SKM-1 treated with dmso at 0.1 percent for 144 hours (cell line): ENCODE data around the gene COLGALT1.
"Not testable (repeated sequence)": the region's sequence is repeated elsewhere in the genome, so short reads cannot be mapped to it uniquely, and the experiment has no call there.

Experiments used
- DNase-seq: peaks from one replicate; lab custom pipeline; 2025; ENCODE audit not compliant: unreplicated experiment; lab: John Stamatoyannopoulos, UW

The COLGALT1 gene

GRCh38 chr19:17590866-17591265, 35.4 kb downstream of the COLGALT1 start:
- DNase-seq: no peak

DNA sequence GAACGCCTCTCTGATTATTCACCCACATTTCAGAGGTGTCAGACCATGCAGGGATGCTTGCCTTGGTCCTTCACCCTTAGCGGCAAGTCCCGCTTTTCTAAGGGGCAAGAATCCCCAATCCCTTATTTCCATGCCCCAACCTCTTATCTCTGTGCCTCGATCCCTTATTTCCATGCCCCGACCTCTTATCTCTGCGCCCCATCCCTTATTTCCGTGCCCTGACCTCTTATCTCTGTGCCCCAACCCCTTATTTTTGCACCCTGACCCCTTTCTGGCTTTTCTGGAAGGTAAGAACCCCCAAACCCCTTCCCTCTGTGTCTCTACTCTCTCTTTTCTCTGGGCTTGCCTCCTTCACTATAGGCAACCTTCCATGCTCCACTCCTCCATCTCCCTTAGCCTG, 38.8 kb downstream of the COLGALT1 start:
- not testable (repeated sequence) for DNase-seq

GRCh38 chr19:17598063-17598462, 42.6 kb downstream of the COLGALT1 start:
- DNase-seq: not testable (repeated sequence)

DNA sequence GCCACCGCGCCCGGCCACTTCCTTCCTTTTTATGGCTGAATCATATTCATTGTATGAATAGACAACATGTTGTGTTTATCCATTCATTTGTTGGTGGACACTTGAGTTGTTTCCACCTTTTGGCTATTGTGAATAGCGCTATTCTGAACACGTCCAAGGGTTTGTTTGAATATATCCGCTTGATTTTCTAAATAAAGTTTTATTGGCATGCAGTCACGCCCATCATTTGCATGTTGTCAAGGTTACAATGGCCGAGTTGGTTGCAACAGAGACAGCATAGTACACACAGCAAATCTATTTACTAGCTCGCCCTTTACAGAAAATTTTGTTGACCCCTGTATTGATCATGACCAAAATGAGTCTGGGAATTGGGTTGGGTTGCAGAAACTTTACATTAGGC, 43.5 kb downstream of the COLGALT1 start:
- no peak for DNase-seq

- no peak for DNase-seq
Observed at GRCh38 chr19:17599780-17600179, 44.3 kb downstream of the COLGALT1 start.

DNA sequence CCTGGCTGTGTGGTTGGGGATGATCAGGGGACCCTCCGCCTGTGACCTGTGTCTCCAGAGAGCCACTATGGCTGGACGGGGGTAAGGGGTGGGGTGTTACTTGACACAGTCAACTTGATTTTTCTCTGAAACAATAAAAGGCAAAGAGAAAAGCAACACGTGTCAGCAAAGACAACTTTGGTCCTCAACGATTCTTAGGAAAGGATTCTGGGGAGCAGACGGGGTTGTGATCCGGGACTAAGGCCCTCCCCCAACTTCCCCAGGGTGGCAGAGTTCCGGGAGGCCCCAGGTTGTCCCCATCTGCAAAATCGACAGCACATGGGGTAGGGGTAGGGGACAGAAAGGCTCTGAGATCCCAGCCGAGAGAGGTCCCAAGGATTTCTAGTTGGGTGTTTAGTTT, 46.2 kb downstream of the COLGALT1 start:
- no peak for DNase-seq

DNA sequence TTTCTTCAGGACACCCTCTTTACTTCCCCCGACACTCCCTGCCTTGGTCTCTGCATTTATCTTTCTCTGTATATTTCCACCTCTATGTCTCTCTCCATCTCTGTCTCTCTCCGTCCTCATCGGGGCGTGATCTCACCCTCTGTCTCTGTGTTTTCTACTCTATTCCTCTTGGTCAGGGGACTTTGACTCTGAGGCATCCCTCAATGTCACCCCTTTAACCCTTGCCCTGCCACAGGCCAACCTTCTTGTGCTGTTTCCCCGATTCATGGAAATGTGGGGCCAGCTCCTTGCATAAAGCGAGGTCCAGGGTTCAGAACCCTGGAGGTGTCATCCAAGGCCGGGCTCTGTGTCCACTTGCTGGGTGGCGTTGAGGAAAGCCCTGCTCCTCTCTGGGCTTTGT, 46.8 kb downstream of the COLGALT1 start:
- DNase-seq: no peak

DNA sequence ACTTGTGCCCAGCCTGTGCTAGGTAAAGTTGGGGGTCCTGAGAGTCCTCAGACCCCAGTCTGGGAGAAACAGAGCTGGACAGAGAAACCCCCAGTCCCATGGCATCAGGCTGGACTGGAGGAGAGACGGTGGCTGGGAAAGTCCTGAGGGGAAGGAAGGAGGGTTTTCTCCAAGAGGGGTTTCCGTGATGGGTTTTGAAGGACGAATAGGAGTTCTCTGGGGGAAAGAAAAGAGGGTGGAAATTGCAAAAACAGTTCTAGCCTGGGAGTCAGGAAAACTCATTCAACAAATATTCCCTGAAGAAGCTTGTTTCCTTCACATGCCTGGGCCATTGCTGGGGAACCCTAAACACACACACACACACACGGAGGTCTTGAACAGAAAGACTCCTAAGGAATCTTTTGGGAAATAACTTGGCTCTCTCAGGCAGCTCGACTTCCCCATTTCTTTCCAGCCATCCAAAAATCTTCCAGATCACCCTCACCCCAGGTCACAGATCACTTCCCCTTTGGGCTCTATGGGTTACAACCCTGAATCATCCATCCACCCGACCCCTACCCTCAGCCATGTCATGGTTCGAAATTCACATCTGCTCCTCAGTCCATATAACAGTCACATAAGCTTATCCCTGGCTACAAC, 47.5 kb downstream of the COLGALT1 start:
- DNase-seq: no peak

DNA sequence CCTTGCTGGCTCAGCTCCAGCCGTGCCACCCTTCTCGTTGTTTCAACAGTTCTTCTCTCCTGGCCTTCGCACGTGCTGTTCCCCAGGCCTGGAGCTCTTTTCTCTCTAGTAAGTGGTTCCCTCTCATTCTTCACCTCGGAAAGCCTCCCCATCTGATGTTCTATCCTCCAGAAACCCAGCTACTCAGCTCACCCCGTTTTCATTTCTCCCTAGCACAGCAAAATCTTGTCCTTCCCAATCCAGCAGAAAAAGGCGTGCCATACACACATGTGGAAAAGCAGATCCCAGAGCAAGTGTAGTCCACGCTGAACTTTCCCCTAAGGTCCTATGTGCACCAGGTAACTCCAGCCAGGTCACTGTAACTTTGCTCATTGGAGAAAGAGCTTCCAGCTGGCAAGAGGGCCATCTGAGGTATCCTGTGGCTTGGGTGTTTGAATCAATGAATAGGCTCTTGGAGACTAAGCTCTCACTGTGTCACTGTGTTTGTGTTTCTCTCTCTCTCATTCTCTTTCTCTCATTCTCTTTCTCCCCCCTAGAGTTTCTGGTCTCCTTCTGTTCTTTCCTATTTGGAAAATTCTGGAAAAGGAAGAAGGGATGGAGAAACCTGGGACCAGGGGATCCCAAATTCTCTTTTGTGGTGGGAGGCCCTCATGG, 49.0 kb downstream of the COLGALT1 start:
- DNase-seq: no peak

DNA sequence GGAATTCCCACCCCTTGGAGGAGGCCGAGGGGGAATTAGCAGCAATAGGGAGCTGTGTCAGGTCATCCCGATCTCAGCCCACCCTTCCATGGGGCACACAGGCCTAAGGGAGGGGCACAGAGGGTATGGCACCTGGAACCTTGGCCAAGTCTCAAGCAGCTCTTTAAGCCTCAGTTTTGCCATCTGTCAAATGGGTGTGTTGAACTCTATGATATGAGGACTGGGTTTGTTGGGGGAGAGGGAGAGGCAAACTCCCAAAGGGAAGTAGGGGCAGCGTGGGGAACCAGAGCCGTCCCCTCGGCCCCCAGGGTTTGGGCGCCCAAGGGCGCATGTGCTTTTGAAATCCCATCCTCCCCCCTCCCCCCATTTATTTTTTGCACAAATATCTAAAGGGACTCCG, 49.7 kb downstream of the COLGALT1 start:
- no peak for DNase-seq

DNA sequence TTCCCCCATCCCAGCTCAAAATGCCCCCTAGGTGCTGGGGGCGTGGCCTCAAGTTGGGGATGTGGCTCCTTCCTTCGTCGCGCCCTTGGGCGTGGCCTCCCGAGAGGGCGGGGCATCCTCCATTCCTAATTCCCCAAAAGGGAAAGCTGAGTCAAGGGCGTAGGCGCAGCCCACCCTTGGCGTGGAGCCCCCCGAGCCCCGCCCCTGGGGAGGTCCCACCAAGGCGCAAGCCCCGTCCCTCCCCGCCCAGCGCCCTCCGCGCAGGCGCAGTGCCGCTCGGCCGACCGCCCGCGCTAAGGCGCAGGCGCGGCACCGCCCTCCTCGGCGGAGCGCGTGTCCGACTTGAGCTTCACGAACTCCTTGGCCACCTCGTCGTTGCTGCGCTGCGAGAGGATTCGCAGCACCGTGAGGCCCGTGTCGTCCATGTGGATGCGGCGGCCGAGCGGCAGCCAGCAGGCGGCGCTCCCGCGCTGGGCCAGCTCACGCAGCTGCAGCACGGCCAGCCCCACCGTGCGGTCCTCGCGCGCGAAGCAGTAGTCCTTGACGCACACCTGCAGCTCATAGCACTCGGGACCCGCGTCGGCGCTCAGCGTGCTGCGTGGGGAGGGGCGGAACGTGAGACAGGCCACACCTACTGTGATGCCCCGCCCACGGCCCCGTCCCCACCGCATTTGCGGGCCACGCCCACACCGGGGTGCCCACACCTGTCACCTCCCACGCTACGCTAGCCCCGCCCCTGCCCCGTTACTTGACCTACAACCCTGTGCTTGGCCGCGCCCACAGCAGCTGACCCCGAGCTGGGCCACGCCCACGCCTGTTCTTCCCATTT, 50.5 kb downstream of the COLGALT1 start:
- DNase-seq: peak; percentile 89

DNA sequence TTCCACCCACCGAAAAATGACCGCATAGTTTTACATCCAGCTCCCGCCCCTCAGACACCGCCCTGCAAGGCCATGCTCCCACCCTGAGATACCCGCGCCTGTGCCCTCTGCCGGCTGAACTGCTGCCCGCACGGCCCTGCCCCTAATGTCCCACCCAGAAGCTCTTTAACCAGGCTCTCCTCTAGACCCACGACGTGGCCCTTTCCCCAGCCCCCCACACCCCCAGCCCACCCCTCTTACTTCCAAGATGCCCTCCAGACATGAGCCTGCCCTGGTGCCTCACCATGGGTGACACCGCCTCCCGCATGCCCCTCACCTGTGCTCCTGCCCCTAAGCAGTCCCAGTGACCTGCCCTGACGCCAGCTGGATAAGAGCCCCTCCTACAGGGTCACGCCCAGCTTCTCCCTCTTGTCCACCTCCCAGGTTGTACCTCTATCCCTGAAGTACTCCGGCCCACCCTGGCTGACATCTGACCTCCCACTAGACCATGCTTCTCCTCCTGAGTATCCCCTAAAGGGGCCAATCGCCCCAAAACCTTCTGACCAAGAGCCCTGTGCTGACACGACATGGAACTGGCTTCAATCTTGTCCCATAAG, 51.2 kb downstream of the COLGALT1 start:
- DNase-seq: no peak

GRCh38 chr19:17607936-17608335, 52.5 kb downstream of the COLGALT1 start:
- no peak for DNase-seq

DNA sequence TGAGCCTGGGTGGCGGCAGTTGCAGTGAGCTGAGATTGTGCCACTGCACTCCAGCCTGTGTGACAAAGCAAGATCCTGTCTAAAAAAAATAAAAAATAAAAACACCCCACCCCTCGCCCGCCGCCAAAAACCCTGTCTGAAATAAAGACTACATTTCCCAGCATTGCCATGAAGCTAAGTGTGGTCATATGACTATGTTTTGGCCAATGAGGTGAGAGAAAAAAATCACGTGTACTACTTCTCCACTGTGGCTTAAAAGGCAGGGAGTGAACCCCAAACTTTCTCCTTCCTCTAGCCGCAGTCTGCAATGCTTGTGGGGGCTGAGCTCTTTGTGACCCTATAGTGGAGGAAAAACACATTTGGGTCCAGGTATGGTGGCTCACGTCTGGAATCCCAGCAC, 54.9 kb downstream of the COLGALT1 start:
- peak; percentile 55 for DNase-seq

- no peak for DNase-seq
Observed at GRCh38 chr19:17611462-17612244, 56.2 kb downstream of the COLGALT1 start.

- no peak for DNase-seq
Observed at GRCh38 chr19:17614476-17614875, 59.0 kb downstream of the COLGALT1 start.

DNA sequence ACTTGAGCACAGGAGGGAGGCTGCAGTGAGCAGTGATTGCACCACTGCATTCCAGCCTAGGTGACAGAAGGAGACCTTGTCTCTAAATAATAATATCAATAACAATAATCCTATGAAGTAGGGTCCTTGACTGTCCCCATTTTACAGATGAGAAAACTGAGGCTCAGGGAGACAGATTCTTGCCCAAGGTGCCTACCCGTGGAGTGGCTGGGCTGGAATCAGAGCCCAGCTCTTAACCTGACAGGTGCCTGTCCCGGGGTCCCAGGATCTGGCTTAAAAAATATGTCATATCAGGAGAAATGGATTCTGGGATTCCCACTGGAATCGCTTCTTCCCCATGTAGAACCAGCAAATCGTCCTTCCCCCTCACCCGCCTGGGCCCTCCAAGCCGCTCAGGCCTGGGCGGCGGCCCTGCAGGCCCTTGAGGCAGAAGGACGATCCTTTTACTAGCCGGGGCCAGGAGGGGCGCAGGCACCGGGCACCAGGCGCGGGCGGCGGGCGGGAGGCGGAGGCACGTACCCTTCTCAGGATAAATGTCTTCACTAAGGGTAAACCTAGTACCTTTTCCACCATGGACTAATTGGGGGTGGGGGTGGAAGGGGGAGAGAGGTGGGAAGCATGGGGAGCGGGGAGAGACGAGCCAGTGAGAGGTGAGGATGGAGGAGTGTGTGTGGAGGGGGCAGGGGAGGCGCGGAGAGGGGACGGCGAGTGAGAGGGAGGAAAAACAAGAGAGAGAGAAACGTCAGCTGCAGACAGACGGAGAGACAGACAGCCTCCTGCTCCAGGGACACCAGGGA, 60.6 kb downstream of the COLGALT1 start:
- no peak for DNase-seq

- no peak for DNase-seq
Observed at GRCh38 chr19:17616686-17616960, 61.2 kb downstream of the COLGALT1 start.

- no peak for DNase-seq
Observed at GRCh38 chr19:17616961-17617806, 61.7 kb downstream of the COLGALT1 start.
